Measurements from ENCODE around the gene NSFL1C. TPM values are rescaled to one million over a fixed set of nuclear protein-coding genes. Genes with fewer than 3 reads are reported as not detected.

The NSFL1C gene
- total and polyA plus RNA-seq, 9 donors = 28.9 to 82.2 (median 70.3) TPM

- peaks cover 69% of the 10 kb centered on the region for H3K36me3 ChIP-seq (ENCODE audit: control insufficient read depth, insufficient read depth, low read length)
- no peak overlapping the region for H3K27ac ChIP-seq (ENCODE audit: low read length)
- H3K27me3 ChIP-seq (ENCODE audit: control insufficient read depth, insufficient read depth, low read length) = no peaks in the 10 kb centered on the region
- no peak for DNase-seq
- no peaks in the 10 kb centered on the region for H3K4me1 ChIP-seq (ENCODE audit: control insufficient read depth, insufficient read depth, low read length)
- H3K4me3 ChIP-seq (ENCODE audit: low read length) = no peak overlapping the region
- WGBS (ENCODE audit: insufficient coverage) = no CpG with 5 or more reads among the region's 5 CpGs
- no peaks in the 10 kb centered on the region for H3K9me3 ChIP-seq (replicated peaks; ENCODE audit: control insufficient read depth, low read depth, low read length)
These were observed 23.6 kb downstream of the NSFL1C start for GRCh38 chr20:1443085-1443484.

GRCh38 chr20:1442304-1442703, 24.3 kb downstream of the NSFL1C start:
- DNase-seq = no peak
- Histone ChIP-seq H3K27me3 (ENCODE audit: control insufficient read depth, insufficient read depth, low read length) (no peaks in the 10 kb centered on the region), H3K27ac (ENCODE audit: low read length) (no peak overlapping the region), H3K4me3 (ENCODE audit: low read length) (no peak overlapping the region), H3K36me3 (ENCODE audit: control insufficient read depth, insufficient read depth, low read length) (peaks cover 66% of the 10 kb centered on the region), H3K4me1 (ENCODE audit: control insufficient read depth, insufficient read depth, low read length) (no peaks in the 10 kb centered on the region), H3K9me3 (replicated peaks; ENCODE audit: control insufficient read depth, low read depth, low read length) (no peaks in the 10 kb centered on the region)
- no CpG with 5 or more reads among the region's 2 CpGs for WGBS (ENCODE audit: insufficient coverage)

GRCh38 chr20:1441133-1441532, 25.5 kb downstream of the NSFL1C start:
- WGBS (ENCODE audit: insufficient coverage) = 100% methylated on average over 2 of the region's 3 CpGs
- Histone ChIP-seq H3K36me3 (ENCODE audit: control insufficient read depth, insufficient read depth, low read length) (peaks cover 55% of the 10 kb centered on the region), H3K27ac (ENCODE audit: low read length) (no peak overlapping the region), H3K9me3 (replicated peaks; ENCODE audit: control insufficient read depth, low read depth, low read length) (no peaks in the 10 kb centered on the region), H3K4me3 (ENCODE audit: low read length) (no peak overlapping the region), H3K27me3 (ENCODE audit: control insufficient read depth, insufficient read depth, low read length) (no peaks in the 10 kb centered on the region), H3K4me1 (ENCODE audit: control insufficient read depth, insufficient read depth, low read length) (no peaks in the 10 kb centered on the region)
- no peak for DNase-seq

- WGBS (ENCODE audit: insufficient coverage) = 68% methylated on average over 5 of the region's 6 CpGs
- Histone ChIP-seq H3K27ac (ENCODE audit: low read length) (no peak overlapping the region), H3K27me3 (ENCODE audit: control insufficient read depth, insufficient read depth, low read length) (no peaks in the 10 kb centered on the region), H3K9me3 (replicated peaks; ENCODE audit: control insufficient read depth, low read depth, low read length) (no peaks in the 10 kb centered on the region), H3K4me3 (ENCODE audit: low read length) (no peak overlapping the region), H3K36me3 (ENCODE audit: control insufficient read depth, insufficient read depth, low read length) (peaks cover 46% of the 10 kb centered on the region), H3K4me1 (ENCODE audit: control insufficient read depth, insufficient read depth, low read length) (no peaks in the 10 kb centered on the region)
- no peak for DNase-seq
These were observed 26.6 kb downstream of the NSFL1C start for GRCh38 chr20:1440024-1440423.

GRCh38 chr20:1438361-1438760, 28.3 kb downstream of the NSFL1C start:
- Histone ChIP-seq H3K4me1 (ENCODE audit: control insufficient read depth, insufficient read depth, low read length) (no peaks in the 10 kb centered on the region), H3K27ac (ENCODE audit: low read length) (no peak overlapping the region), H3K4me3 (ENCODE audit: low read length) (no peak overlapping the region), H3K36me3 (ENCODE audit: control insufficient read depth, insufficient read depth, low read length) (peaks cover 29% of the 10 kb centered on the region), H3K9me3 (replicated peaks; ENCODE audit: control insufficient read depth, low read depth, low read length) (no peaks in the 10 kb centered on the region), H3K27me3 (ENCODE audit: control insufficient read depth, insufficient read depth, low read length) (no peaks in the 10 kb centered on the region)
- no CpG with 5 or more reads among the region's 1 CpG for WGBS (ENCODE audit: insufficient coverage)
- DNase-seq = no peak

- peak; percentile 72 for DNase-seq
These were observed 29.3 kb downstream of the NSFL1C start for GRCh38 chr20:1437235-1437904.

GRCh38 chr20:1436263-1436662, 30.4 kb downstream of the NSFL1C start:
- Histone ChIP-seq H3K4me1 (ENCODE audit: control insufficient read depth, insufficient read depth, low read length) (no peaks in the 10 kb centered on the region), H3K27ac (ENCODE audit: low read length) (no peak overlapping the region), H3K27me3 (ENCODE audit: control insufficient read depth, insufficient read depth, low read length) (no peaks in the 10 kb centered on the region), H3K36me3 (ENCODE audit: control insufficient read depth, insufficient read depth, low read length) (peaks cover 9% of the 10 kb centered on the region), H3K4me3 (ENCODE audit: low read length) (no peak overlapping the region), H3K9me3 (replicated peaks; ENCODE audit: control insufficient read depth, low read depth, low read length) (no peaks in the 10 kb centered on the region)
- DNase-seq = no peak
- WGBS (ENCODE audit: insufficient coverage) = 93% methylated on average over 3 of the region's 8 CpGs

More at GRCh38 chr20:1437235-1437904, 29.3 kb downstream of the NSFL1C start:
- Histone ChIP-seq H3K4me1 (ENCODE audit: control insufficient read depth, insufficient read depth, low read length) (no peaks in the 10 kb centered on the region), H3K4me3 (ENCODE audit: low read length) (no peak overlapping the region), H3K9me3 (replicated peaks; ENCODE audit: control insufficient read depth, low read depth, low read length) (no peaks in the 10 kb centered on the region), H3K27me3 (ENCODE audit: control insufficient read depth, insufficient read depth, low read length) (no peaks in the 10 kb centered on the region), H3K36me3 (ENCODE audit: control insufficient read depth, insufficient read depth, low read length) (peaks cover 20% of the 10 kb centered on the region), H3K27ac (ENCODE audit: low read length) (no peak overlapping the region)
- 13% methylated on average over 4 of the region's 5 CpGs for WGBS (ENCODE audit: insufficient coverage)

- no peaks in the 10 kb centered on the region for H3K9me3 ChIP-seq (replicated peaks; ENCODE audit: control insufficient read depth, low read depth, low read length)
- DNase-seq = no peak
- H3K27ac ChIP-seq (ENCODE audit: low read length) = no peak overlapping the region
- no peaks in the 10 kb centered on the region for H3K4me1 ChIP-seq (ENCODE audit: control insufficient read depth, insufficient read depth, low read length)
- no peaks in the 10 kb centered on the region for H3K27me3 ChIP-seq (ENCODE audit: control insufficient read depth, insufficient read depth, low read length)
- peaks cover 9% of the 10 kb centered on the region for H3K36me3 ChIP-seq (ENCODE audit: control insufficient read depth, insufficient read depth, low read length)
- no peak overlapping the region for H3K4me3 ChIP-seq (ENCODE audit: low read length)
These were observed 31.3 kb downstream of the NSFL1C start for GRCh38 chr20:1435337-1435699.

- H3K4me3 ChIP-seq (ENCODE audit: low read length) = no peak overlapping the region
- peaks cover 9% of the 10 kb centered on the region for H3K36me3 ChIP-seq (ENCODE audit: control insufficient read depth, insufficient read depth, low read length)
- DNase-seq = peak; percentile 73
- WGBS (ENCODE audit: insufficient coverage) = 100% methylated on average over 1 of the region's 2 CpGs
- H3K27ac ChIP-seq (ENCODE audit: low read length) = no peak overlapping the region
- H3K4me1 ChIP-seq (ENCODE audit: control insufficient read depth, insufficient read depth, low read length) = no peaks in the 10 kb centered on the region
- H3K27me3 ChIP-seq (ENCODE audit: control insufficient read depth, insufficient read depth, low read length) = no peaks in the 10 kb centered on the region
- no peaks in the 10 kb centered on the region for H3K9me3 ChIP-seq (replicated peaks; ENCODE audit: control insufficient read depth, low read depth, low read length)
These were observed 31.9 kb downstream of the NSFL1C start for GRCh38 chr20:1434571-1435336.

- Histone ChIP-seq H3K4me1 (ENCODE audit: control insufficient read depth, insufficient read depth, low read length) (no peaks in the 10 kb centered on the region), H3K36me3 (ENCODE audit: control insufficient read depth, insufficient read depth, low read length) (peaks cover 2% of the 10 kb centered on the region), H3K27me3 (ENCODE audit: control insufficient read depth, insufficient read depth, low read length) (peaks cover 2% of the 10 kb centered on the region), H3K9me3 (replicated peaks; ENCODE audit: control insufficient read depth, low read depth, low read length) (no peaks in the 10 kb centered on the region), H3K4me3 (ENCODE audit: low read length) (no peak overlapping the region), H3K27ac (ENCODE audit: low read length) (no peak overlapping the region)
- 20% methylated on average over 1 of the region's 1 CpG for WGBS (ENCODE audit: insufficient coverage)
- DNase-seq = no peak
These were observed 35.5 kb downstream of the NSFL1C start for GRCh38 chr20:1431158-1431557.

Measured in muscle of leg (tissue), 11 donors.